ENCODE results near the gene TWIST2. TPM values are rescaled to one million over a fixed set of nuclear protein-coding genes. Genes with fewer than 3 reads are reported as not detected.

TWIST2 gene
- total RNA-seq, 1 experiment from 2014 or later = 0.22 TPM

DNA sequence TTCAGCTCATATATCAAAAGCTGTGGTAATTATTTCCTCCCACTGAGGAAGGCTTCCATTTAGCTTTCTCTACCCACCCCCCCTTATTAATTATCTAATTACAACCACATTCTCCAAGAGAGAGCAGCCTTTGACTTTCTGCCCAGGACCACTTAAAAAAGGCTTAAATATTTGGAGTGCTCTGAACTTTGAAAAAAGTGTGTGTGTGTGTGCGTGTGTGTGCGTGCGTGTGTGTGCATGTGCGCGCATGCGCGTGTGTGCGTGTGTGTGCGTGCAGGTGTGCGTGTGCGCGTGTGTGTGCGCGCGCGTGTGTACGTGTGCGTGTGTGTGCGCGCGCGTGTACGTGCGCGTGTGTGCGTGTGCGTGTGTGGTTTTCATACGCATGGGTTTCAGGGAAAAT lies 57.8 kb downstream of the TWIST2 start:
- Histone ChIP-seq H4K8ac (replicated peaks; ENCODE audit: insufficient read length, low read depth, low read length) (no peak overlapping the region), H3K14ac (ENCODE audit: insufficient read depth, low read length) (no peak overlapping the region), H4K5ac (ENCODE audit: insufficient read length, low read depth, low read length) (no peak overlapping the region), H3K9me3 (ENCODE audit: control insufficient read depth, low read depth, low read length) (no peaks in the 10 kb centered on the region), H2BK15ac (ENCODE audit: low read depth, low read length) (no peak overlapping the region), H2BK20ac (ENCODE audit: low read depth, low read length, poor library complexity, severe bottlenecking) (no peak overlapping the region), H3T11ph (ENCODE audit: low read length) (no peak overlapping the region), H3K56ac (ENCODE audit: insufficient read length, low read depth, low read length) (no peak overlapping the region), H3K4me1 (ENCODE audit: insufficient read depth, low read length) (no peaks in the 10 kb centered on the region), H3K79me1 (ENCODE audit: insufficient read depth, low read depth, low read length, poor library complexity, severe bottlenecking) (no peaks in the 10 kb centered on the region), H3K4ac (ENCODE audit: low read depth, low read length) (no peak overlapping the region), H2BK120ac (ENCODE audit: low read depth, low read length, poor library complexity, severe bottlenecking) (no peak overlapping the region), H4K20me1 (ENCODE audit: control insufficient read depth, insufficient read depth, insufficient read length) (no peaks in the 10 kb centered on the region), H3K4me2 (ENCODE audit: insufficient read depth, insufficient read length, low read length) (no peak overlapping the region), H4K91ac (ENCODE audit: insufficient read length, low read depth, low read length) (no peak overlapping the region), H3K27me3 (ENCODE audit: insufficient read depth, low read length) (no peaks in the 10 kb centered on the region), H3K18ac (ENCODE audit: insufficient read length, low read depth, low read length) (no peak overlapping the region), H2AFZ (ENCODE audit: low read length) (no peak overlapping the region), H3K23me2 (ENCODE audit: insufficient read length, low read depth, low read length, poor library complexity, severe bottlenecking) (no peaks in the 10 kb centered on the region), H2BK5ac (ENCODE audit: insufficient read length, low read length) (no peak overlapping the region), H3K9ac (ENCODE audit: extremely low read depth, insufficient read length, low read length) (no peak overlapping the region), H3K27ac (ENCODE audit: insufficient read length, low read depth, low read length) (no peak overlapping the region), H2BK12ac (ENCODE audit: insufficient read length, low read depth, low read length) (no peak overlapping the region), H3K23ac (ENCODE audit: insufficient read length, low read depth, low read length) (no peak overlapping the region), H3K79me2 (ENCODE audit: insufficient read depth, low read length) (no peaks in the 10 kb centered on the region), H2AK5ac (ENCODE audit: insufficient read length, low read length) (no peak overlapping the region)
- Mint-ChIP-seq H3K27ac (no peak overlapping the region), H3K4me3 (no peak overlapping the region), H3K4me1 (peaks cover 1 to 8% of the 10 kb centered on the region in 2 experiments), H3K36me3 (ENCODE audit: insufficient read depth in 1 of 3, low read depth in 3 of 3) (no peaks in the 10 kb centered on the region), H3K27me3 (ENCODE audit: low read depth) (peaks cover 2% of the 10 kb centered on the region), H3K9me3 (0 out of 5 replicates have a peak, but pooled peaks cover 0 to 3% of the 10 kb centered on the region in 2 experiments)
- no peak for DNase-seq
- no CpG with 5 or more reads among the region's 28 CpGs for WGBS (ENCODE audit: extremely low coverage, insufficient read length, low lambda C conversion rate)
- TF ChIP-seq, protein P1, sequence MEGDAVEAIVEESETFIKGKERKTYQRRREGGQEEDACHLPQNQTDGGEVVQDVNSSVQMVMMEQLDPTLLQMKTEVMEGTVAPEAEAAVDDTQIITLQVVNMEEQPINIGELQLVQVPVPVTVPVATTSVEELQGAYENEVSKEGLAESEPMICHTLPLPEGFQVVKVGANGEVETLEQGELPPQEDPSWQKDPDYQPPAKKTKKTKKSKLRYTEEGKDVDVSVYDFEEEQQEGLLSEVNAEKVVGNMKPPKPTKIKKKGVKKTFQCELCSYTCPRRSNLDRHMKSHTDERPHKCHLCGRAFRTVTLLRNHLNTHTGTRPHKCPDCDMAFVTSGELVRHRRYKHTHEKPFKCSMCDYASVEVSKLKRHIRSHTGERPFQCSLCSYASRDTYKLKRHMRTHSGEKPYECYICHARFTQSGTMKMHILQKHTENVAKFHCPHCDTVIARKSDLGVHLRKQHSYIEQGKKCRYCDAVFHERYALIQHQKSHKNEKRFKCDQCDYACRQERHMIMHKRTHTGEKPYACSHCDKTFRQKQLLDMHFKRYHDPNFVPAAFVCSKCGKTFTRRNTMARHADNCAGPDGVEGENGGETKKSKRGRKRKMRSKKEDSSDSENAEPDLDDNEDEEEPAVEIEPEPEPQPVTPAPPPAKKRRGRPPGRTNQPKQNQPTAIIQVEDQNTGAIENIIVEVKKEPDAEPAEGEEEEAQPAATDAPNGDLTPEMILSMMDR (conservative IDR thresholded peaks at IDR 0.05) = no peak

Data from H9 (cell line).